Stimulated activated CD8-positive, alpha-beta memory T cell treated with anti-CD3 and anti-CD28 coated beads, Interleukin-12 subunit alpha, Interleukin-12 subunit beta, amount 100 ng/mL, for 1 hour (primary cell): ENCODE results near the gene TRABD2B.

Experiments
- DNase-seq: peaks from one replicate; pipeline ENCODE4 v3.0.0-alpha.2; 2020; ENCODE audit warnings: low read depth

The TRABD2B gene

DNA sequence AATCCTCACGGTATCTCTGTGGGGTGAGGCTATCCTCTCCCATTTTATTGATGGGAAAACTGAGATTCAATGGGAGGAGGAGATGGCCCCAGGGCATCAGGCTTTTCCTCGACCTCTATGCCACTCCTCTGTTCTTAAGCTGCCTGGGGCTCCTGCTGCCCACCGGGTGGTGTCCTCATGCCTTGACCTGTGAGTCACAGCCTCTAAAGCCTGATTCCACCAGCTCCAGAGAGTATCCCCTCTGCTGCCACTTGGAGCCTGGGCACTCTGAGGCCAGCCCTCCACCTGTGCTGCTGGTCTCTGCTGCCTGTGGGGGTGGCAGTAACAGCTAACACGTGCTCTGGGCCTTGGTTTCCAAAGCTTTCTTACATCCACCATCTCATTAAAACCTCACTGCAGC is 241.2 kb downstream of the TRABD2B start:
- no peak for DNase-seq

DNA sequence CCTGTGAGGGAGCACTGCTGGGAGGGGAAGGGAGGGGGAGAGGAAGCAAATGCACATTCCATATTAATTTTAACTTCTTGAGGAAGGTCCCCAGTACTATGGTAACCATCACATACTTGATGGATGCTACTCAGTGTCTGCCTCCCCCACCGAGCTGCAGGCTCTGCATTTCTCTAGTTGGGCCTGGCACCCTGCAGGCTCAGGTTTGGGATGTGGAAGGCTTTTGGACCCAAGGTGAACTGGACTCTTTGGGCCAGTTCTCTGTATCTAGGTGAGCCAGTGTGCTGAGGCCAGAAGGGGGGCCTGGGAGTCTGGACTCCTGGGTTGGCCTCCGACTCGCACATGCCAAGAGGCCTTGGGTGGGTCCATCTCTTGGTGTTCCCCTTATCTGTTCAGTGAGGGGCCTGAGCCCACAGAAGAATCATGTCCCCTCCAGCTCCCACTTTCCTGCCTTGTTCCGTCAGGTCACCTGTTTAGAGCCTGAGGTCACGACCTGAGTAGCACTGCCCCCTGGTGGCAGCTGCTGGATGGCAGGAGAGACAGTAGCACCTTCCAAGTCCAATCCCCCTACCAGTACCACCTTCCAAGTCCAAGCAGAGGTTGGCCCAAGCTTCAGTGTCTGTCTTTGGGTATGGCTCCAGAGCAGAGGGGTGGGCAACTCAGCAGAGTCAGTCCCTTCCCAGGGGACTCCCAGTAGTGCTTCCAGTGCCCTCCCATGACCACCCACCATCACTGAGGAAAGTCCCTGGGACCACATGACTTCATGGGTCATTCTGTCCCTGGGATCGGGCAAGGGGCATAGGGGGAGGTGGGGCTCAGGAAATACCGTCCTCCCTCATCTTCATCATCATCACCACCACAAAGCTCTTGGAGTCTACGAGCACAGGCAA is 241.8 kb downstream of the TRABD2B start:
- DNase-seq = peak; percentile 20

DNA sequence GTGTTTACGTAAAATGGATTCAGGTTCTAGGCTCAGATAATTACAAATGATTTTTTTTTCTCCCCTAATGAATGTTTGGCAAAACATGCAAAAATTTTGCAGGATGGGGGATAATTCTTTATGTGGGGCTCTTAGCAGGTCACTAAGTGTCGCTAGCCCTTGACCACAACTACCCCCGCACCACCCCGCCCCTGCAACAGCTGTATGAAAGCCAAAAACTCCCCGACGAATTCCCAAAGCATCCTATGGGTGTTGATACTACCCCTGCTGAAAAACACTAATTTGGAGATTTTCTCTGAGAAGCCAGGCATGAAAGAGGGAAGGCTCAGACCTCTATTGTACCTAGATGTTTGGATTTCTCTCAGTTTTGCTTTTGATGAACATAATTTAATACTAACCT is 243.0 kb downstream of the TRABD2B start:
- no peak for DNase-seq

DNA sequence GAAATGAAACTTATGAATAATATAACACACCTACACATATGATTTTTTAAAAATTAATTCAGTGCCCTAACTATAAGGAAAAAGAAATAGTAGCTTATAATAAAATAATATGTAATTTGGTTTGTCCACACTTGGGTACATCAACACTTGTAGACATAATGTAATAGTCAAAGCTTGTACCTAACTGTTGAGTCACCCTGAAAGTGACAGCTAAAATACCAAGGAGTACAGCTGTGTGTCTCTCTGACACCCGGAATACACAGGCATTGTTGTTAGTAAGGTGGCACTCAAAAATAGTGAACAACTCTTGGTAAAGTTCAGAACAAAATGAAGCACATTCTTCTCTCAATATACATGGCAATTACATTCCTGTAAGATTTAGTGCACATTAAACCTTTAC is 243.4 kb downstream of the TRABD2B start:
- no peak for DNase-seq

DNA sequence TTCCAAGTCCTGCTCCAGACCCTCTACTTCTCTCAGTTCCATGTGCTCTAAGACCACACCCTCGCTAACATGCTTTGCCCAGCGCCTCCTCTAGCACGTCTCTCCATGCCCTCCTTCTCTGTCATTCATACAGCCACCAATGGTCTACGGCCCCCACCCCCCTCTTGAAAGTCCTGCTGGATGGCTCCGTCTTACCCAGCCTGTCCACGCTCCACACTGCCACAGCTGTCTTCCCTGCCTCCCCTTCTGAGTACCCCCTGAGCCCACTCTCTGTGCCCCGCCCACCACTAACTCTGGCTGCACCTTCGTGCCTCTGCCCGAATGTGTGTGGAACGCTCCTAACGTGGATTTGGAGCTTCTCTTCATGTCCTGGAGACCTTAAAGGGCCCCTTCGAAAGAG is 244.6 kb downstream of the TRABD2B start:
- no peak for DNase-seq

DNA sequence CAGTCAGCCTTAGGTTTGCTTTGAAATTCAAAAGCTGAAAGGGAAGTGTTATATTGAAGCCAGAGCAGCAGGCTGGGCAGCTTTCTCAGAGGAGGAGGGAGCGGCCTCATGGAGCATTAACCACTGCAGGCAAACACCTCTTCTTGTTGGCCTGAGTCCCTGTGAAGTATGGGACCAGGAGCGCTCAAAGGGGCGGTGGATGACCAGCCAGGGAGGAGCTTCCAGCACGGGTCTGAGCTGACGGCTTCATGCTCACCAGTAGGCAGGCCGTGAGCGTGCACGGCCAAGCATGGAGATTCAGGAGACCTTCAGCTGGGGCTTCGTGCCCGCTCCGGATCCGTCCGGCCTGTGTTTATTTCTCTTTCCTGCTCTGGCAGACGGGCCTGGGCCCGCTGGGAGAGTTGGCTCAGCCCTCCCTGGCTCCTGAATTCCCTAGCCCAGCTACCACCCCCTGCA is 245.2 kb downstream of the TRABD2B start:
- DNase-seq = no peak

DNA sequence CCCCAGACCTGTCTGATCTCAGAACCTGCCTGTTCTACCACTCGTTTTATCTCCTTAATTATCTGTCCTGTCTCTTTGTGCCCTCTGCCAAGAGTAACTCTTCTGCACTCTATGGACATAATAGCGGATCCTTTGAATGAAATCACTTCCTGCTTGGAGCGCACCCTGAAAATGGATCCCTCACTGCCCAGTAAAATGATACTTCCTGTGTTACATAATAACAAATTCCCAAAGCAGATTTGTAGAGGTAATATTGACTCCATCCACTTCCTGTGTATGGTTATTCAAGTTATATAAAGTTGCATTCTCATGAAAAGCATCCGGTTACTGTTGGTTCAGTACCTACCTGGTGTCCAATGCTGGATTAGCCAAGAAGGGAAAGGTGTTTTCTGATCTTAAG is 246.0 kb downstream of the TRABD2B start:
- no peak for DNase-seq

DNA sequence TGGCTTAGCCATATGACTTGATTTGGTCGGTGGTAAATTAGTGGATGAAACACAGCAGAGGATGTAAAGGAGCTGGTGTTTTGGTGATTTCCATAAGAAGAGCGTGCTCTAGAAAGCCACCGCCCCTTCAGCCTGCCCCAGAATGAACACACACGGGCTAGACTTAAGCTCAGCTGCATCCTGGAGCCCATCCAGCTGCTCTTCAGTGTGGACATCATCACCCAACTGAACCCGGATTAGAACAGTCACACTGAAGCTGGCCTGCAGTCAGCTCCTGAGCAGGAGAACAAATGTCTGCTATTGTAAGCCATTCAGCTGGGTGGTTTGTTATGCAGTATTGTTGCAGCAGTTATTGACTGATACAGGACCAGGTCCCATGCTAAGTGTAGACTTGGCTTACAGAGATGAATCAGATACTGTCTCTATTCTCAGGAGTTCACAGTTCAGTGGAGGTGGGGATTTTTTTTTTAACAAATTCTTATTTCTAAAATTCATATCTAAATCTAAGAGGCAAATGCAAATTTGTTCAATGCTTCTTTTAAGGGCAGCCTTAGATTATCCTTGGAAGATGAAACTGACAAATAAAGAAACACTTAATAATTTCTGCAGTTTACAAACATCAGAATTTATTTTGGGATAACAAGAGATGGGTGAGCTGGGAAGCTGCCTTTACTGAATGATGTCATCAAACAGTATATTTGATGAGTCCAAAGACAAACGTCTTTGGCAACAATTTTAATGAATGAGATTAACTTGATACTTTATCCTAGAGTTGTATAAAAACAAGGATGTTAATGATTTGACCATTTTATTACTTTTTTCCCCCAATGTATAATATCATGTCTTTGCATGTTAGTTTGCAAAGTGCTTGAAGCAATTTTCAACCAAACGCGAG is 251.2 kb downstream of the TRABD2B start:
- no peak for DNase-seq

DNA sequence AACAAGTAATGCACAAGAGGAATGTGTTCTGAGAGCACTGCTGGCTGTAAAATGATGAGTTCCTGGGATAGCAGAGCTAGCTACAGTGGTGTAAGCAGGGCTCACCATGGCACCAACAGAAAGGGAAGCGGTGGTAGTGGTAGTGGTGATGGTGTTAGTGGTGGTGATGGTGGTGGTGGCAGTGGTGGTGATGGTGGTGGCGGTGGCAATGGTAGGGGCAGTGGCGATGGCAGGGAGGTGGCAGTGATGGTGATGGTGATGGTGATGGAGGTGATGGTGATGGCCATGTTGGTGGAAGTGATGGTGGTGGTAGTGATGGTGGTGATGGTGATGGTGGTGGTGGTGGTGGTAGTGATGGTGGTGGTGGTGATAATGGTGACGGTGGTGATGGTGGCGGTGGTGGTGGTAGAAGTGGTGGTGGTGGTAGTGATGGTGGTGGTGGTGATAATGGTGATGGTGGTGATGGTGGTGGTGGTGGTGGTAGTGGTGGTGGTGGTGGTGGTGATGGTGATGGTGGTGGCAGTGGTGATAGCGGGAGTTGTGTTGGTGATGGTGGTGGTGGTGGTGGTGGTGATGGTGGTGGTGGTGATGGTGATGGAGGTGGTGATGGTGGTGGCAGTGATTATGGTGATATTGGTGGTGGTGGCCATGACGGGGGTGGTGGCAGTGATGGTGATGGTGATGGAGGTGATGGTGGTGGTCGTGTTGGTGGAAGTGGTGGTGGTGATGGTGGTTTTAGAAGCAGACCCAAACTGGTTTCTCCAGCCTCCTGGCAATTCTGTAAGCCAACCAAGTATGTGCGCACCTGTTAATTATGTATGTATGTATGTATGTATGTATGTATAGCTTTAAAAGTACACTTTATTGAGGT is 254.1 kb downstream of the TRABD2B start:
- no peak for DNase-seq

DNA sequence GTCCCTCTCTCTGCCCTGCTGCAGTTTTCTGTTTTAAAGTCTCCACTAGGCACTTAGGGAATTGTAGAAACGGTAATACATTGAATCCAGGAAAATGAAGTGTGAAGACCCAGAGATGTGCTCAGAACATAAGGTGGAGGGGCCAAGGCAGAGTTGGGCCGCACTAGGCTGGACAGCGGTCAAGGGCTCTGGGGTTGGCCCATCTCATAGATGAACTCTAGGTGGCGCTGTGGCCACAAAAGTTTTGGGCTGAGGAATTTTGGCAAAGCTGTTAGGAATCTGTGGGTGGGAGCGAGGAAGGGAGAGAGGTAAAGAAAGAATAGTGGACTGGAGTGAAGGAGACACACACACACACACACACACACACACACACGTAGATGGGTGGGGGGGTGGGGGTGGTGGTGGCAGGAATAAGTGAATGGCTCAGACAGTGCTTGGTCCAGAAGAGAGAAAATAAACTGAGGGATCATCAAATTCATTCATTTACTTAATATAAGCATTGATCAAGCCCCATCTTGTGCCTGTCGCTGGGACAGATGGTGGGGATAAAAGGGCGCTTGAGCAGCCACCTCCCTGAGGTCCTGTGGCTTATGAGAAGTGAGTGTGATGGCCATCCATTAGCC is 258.5 kb downstream of the TRABD2B start:
- no peak for DNase-seq

DNA sequence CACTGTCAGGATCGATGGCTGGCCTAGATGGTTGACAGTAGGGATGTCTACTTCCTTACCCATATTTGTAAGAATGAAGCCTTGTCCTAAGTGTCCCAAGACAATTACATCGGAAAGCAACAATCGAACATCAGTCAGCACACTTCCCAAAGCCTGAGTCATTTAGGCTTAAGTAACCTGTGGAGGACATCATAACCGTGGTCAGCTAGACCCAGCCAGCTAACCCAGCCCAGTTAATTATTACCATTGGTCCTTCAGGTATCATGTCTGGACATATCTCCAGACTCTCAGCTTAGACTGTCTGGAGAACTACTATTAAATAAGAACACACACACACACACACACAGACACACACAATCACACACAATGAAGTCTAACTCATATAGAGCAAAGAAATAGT is 264.7 kb downstream of the TRABD2B start:
- DNase-seq = no peak

DNA sequence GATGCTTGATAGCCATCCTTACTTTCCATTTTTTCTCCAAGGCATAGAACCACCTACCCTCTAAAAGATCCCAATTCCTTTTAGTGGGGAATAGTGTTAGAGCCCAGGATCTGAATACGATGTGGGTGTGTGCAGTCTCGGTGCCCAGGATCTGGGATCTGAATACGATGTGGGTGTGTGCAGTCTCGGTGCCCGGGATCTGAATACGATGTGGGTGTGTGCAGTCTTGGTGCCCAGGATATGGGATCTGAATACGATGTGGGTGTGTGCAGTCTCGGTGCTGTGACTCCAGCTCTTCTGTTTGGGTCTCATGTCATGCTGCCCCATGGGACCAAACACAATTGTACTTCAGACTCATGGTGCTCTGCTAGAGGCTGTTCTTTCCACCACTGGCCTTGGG is 265.5 kb downstream of the TRABD2B start:
- no peak for DNase-seq

DNA sequence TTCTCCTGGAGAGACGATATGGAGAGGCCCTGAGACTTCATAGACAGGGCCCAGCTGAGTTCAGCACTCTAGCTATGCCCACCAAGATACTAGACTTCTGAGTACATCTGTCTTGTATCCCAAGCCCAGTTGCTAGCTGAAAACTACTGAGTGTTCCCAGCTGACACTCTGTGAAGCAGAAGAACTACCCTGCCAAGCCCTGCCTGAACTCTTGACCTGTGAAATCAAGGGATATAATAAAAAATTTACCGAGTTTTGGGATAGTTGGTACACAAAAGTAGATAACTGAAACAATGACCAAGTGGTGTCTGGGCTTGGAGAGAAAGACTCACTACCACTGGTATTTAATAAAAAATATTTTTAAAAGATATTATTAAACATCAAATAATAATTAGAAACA is 267.5 kb downstream of the TRABD2B start:
- no peak for DNase-seq

DNA sequence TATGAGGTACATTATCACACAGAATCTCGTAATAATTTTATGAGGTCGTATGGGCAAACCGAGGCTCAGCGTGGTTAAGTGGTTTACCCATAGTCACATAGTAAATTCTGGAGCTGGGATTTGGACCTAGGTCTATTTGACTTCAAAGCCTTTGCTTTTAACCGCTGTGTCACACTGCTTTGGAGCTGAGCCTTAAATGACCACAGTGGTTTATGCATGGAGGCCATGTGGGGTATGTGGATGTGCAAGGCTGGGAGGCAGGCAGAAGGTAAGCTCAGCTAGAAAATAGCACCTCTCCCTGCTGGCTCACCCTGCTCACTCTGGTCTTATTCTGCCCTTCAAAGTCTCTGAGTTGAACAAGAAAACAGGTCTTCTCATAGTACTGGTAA is 269.5 kb downstream of the TRABD2B start:
- DNase-seq = no peak

DNA sequence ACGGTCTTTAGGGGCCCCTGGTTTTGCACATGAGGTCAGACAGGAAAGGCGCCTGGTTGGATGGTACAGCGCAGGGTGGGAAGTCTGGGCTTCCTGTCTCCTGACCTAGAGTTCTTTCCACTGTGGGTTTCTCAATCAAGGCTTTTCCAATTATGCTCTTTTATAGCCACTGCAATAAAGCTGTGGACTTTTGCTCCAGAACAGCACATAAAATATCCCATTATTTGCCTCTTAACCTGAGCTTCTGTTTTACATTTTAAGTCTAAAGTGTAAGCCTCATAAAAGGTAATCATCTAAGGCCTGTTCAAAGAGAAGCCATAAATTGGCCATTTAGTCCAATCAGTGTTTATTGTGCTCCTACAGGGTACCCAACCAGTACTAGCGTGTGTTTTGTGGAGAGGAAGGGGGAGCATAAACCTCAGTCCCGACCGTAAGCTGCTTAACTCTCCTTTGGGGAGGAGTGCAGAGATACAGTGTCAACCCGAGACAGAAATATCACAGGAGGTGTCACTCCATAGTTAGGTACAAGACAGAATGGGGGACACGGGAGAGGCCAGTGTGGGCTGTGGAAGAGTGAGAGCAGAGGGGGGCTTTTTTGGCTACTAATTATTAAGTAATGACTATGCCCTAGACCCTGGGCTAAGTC is 270.0 kb downstream of the TRABD2B start:
- no peak for DNase-seq

DNA sequence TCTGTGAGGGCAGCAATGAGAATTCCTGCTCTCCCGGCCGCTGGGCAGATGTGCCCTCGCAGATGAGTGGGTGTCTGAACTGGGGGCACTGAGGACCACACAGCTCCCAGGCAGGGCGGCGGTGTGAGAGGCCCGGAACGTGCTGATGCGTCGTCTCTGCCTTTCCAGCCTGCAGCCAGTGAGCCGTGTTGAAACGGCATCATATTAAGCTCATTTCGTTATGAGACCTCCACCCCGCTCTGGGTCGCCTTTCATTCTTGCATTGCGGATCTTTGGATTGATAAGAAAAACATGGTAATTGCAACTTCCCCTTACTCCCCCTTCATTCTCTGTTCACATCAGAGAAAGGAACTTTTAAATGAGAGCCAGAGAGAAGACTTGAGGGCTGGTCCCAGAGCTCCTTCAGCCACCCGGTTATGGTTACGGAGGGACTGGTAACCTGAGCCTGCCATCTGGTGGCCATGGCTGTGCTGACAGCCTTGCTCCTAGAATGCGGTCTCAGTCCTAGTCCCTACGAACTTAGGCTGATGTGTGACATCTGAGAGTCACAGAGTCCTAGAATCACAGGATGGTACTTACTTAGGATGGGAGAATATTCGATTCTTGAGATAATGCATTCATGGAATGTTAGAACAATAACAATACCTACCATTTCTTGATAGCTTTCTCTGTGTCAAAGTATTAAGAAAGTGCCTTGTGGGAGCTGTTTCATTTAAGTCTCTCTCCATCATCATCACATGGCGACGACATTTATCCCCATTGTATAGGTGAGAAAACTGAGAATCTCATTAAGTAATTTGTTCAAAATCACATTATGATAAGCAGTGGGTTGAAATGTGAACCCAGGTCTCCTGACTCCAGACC is 271.0 kb downstream of the TRABD2B start:
- DNase-seq = peak; percentile 32

DNA sequence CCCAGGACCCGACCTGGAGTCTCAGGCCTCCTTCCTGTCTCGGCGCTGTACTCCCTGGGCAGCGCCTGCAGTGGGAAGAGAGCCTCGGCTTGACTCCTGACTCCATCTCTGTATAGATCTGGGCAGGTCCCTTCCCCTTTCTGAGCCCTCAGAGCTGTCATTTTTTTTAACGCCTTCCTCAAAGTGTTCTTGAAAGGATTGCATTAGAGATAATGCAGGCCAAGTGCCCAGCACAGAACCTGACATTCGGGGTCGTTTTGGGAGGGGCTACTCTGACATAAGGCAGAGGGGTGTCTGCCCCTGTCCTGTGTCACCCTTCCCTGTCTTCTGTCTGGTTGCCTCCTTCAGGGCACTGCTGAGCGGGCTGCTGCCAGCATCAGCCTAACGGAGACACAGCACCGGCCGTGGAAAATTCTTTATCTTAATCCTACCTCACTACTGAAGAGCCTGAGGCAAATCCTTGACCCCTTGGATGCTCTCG is 271.6 kb downstream of the TRABD2B start:
- DNase-seq = no peak

DNA sequence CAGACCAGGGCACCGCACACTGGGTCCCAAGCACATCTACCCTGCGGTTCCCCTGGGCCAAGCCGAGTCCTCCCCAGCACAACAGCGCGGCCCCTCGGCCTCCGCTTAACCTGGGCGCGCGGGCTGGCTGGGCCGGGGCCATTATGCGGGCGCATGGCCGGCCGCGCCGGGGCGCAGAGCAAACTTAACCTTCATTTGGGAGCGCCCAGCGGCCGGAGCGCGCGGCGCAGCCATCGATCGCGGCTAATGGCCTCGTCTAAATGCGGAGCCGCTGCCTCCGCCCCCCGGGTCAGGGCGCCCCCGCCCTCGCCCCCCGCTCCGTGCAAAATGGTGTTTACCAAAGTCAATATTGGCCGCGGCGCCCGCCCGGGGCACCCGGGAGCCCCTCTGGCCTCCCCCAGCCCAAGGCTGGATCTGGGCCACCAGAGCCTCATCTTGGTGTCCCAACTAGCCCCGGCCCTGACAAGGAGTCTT is 272.1 kb downstream of the TRABD2B start:
- DNase-seq = no peak

DNA sequence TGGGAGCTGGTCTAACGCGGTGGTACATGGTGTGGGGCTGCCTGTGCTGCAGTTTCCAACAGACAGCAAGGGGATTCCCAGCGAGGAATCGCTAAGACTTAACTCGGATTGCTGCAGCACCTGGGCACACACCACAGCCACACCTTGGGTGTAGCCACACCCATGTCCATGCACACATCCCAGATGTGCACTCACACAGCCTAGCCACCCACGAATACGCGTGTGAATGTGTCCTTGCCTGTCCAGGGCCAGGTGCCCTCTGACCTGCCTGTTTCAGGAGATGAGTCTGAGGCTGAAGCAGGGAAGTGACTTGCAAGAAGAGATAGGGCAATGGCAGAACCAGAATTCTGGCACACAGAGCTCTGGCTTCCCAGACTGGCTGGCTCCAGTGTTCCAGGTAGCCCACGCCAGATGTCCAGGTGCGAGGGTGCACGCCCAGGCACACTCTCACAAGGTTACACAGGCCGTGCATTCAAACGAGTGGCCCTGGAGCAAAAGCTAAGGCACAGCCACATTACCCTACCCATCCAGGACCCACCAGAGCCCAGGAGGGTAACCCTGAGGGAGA is 272.7 kb downstream of the TRABD2B start:
- DNase-seq = no peak
